Right cardiac atrium (tissue), 5 donors: ENCODE results near the gene FGD5. TPM values are rescaled to one million over a fixed set of nuclear protein-coding genes. Genes with fewer than 3 reads are reported as not detected.

ENCODE experiments used
- ATAC-seq, 2 donors: fragments of 200-7000 bp; cut with Tn5 transposase; one replicate each; pipeline versions ENCODE4 v1.8.0 to v1.9.1; 2020; ENCODE audit warnings: moderate library complexity in 2 of 2, mild to moderate bottlenecking in 1 of 2
- DNase-seq, 3 donors: peaks; one replicate each; pipeline ENCODE4 v3.0.0-alpha.2; 2020
- H3K27ac ChIP-seq: one replicate; pipeline ENCODE4 v1.5.1; 2013; ENCODE audit warnings: mild to moderate bottlenecking, low read length, control low read depth, moderate library complexity
- H3K27me3 ChIP-seq: one replicate; pipeline ENCODE4 v1.6.1; 2013; ENCODE audit not compliant: control insufficient read depth, insufficient read depth
- H3K4me1 ChIP-seq: one replicate; pipeline ENCODE4 v1.6.1; 2013; ENCODE audit warnings: low read length; ENCODE audit not compliant: control insufficient read depth, insufficient read depth
- H3K4me3 ChIP-seq: one replicate; pipeline ENCODE4 v1.5.1; 2013; ENCODE audit warnings: low read length, control low read depth
- H3K9me3 ChIP-seq: one replicate; pipeline ENCODE4 v1.6.1; 2013; ENCODE audit warnings: low read length; ENCODE audit not compliant: control insufficient read depth
- WGBS: extraction: QIAGEN DNeasy Blood & Tissue Kit; methylation state at CpG from one replicate; pipeline ENCODE4 v1.1.7; 2013; 5-methylcytosine and 5-hydroxymethylcytosine counted together
- intact Hi-C, 4 donors: fragments of 100-400 bp; cut with DNase I; formaldehyde crosslinking; loops; one replicate each; pipeline versions ENCODE4 v1.11.0 to v1.14.0; 2022 to 2023
- polyA plus RNA-seq: library from polyadenylated mRNA; stranded (reverse); fragments of 200-250 nt; gene quantifications from one replicate; pipeline ENCODE4 v1.2.3, GENCODE V29; 2013
- total RNA-seq, 4 donors: library from RNA; stranded (reverse); fragmentation: NEBNext Ultra II Directional; extraction: Animal tissue kit (Norgen Biotek cat#: 25700); gene quantifications; one replicate each; pipeline ENCODE4 v1.2.1, GENCODE V29; 2021
- donor health status: healthy with polysubstance abuse.
- donor health status: DM: no; HTN: yes; CAD: no.
- donor health status: DM: no; HTN: no; CAD: no.
- donor health status: DM: no; HTN: yes; CAD: no; lungs with severe emphysema.
- donor health status: DM: yes; HTN: yes; CAD: no.

Gene FGD5
- total and polyA plus RNA-seq, 5 donors: 8.6 to 30.5 (median 21.2) TPM

DNA sequence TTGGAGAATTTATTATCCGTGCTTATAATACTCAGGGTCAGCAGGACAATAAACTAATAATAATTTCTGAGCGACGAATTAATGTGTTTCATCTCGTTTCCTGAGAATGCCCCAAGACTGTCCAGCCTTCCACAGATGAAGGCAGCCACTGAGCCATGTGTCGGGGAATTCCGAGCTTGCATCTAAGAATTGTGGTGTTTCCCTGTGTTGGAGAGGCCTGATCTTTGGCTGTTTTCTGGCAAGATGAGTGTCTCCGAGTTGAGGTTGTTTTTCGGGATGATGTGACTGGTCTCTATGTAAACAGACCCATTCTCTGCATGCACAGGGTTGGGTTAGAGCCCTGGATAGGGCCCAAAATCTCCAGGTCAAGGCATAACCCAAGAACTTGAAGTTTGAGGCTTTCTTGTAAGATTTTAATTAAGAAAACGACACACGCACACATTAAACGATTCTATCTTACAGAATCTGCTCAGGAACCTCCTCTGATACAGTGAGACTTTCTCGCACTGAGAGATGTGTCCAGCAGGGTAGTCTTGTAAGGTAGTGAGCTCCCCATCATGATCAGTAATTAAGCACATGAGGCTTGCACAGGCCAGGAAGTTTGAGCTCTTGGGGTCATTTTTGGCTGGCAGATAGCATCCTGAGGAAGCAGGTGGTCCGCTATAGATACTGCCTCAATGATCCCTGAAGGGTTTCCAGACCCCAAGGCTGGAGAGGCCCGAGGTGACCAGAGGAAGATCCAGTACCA, 14.4 kb downstream of the FGD5 start:
- Histone ChIP-seq H3K4me1 (peaks cover 12% of the 10 kb centered on the region), H3K27me3 (no peaks in the 10 kb centered on the region), H3K4me3 (no peak overlapping the region), H3K9me3 (no peaks in the 10 kb centered on the region), H3K27ac (no peak overlapping the region)
- ATAC-seq: no peak
- intact Hi-C loops: no loop called here
- DNase-seq: no peak
- 61% methylated on average over 14 of the region's 14 CpGs for WGBS

DNA sequence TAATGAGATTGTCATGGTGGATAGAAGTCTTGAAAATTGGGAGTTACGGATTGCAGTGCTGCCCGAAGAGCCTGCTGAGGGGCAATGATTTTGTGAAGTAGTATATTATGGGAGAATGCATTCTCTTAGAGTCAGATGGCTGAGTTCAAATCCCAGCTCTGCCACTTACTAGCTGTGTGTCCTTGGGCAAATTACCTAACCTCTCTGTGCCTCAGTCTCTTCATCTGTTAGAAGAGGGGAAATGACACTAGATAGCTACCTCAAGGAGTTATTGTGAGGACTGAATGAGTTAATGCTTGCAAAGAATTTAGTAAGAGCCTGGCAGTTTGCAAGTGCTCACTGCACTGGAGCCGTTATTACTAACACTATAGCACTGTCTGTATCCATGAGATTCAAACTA, 15.4 kb downstream of the FGD5 start:
- peaks cover 17% of the 10 kb centered on the region for H3K4me1 ChIP-seq
- DNase-seq (no peak), ATAC-seq (no peak)
- H3K9me3 ChIP-seq: no peaks in the 10 kb centered on the region
- intact Hi-C loops: no loop called here
- H3K27me3 ChIP-seq: no peaks in the 10 kb centered on the region
- 78% methylated on average over 3 of the region's 3 CpGs for WGBS
- H3K27ac ChIP-seq: no peak overlapping the region
- H3K4me3 ChIP-seq: no peak overlapping the region

DNA sequence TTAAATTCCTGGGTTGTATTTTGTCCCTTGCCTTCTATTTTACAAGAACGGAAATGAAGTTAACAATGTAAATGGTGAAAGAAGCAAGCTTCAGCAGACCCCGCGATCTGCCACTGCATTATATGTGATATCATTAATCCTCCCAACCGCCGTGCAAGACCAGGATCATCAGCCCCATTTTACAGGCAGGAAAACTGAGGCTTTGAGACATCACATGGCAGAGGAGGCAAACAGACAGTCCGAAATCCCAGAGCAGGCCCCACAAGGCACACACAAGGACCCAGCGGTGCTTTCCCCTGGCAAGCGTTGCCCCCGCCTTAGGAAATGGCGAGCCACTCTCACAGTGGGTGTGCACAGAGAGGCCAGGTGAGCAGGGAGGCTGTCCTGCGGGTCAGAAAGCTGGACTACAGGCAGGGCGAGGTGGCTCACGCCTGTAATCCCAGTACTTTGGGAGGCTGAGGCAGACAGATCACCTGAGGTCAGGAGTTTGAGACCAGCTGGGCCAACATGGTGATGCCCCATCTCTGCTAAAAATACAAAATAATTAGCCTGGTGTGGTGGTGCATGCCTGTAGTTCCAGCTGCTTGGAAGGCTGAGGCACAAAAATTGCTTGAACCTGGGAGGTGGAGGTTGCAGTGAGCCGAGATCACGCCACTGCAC, 16.2 kb downstream of the FGD5 start:
- DNase-seq: peak in 2 of 3 donors; percentile 31 to 42
- H3K27ac ChIP-seq: no peak overlapping the region
- ATAC-seq: no peak
- 91% methylated on average over 15 of the region's 15 CpGs for WGBS
- H3K4me3 ChIP-seq: no peak overlapping the region
- peaks cover 17% of the 10 kb centered on the region for H3K4me1 ChIP-seq
- intact Hi-C loops: no loop called here
- no peaks in the 10 kb centered on the region for H3K9me3 ChIP-seq
- no peaks in the 10 kb centered on the region for H3K27me3 ChIP-seq

DNA sequence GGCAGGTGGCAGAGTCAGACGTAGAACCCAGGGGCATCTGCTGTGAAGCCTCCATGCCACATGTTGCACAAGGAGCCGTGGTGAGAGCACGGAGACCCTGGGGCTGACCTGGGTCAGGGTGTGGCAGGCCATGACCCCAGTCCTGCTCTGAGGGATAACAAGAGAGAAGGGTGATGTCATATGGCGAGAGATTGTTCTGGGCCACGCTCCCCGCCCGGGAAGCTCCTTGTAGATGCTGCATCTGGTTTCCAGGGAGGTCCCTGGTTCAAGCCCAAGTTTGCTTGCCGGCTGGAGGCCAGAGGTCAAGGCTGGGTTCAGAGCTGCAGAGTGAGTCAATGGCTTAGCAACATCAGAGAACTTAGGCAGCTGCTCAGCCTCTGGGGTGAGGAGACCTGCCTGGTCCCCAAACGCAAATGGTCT, 17.3 kb downstream of the FGD5 start:
- DNase-seq (peak; percentile 88 to 93 (median 91)), ATAC-seq (peak; percentile 85 to 96)
- intact Hi-C loops: no loop called here
- 51% methylated on average over 9 of the region's 9 CpGs for WGBS
- Histone ChIP-seq H3K27me3 (no peaks in the 10 kb centered on the region), H3K27ac (peak overlapping the region; percentile 31), H3K4me1 (peaks cover 17% of the 10 kb centered on the region), H3K4me3 (no peak overlapping the region), H3K9me3 (no peaks in the 10 kb centered on the region)

DNA sequence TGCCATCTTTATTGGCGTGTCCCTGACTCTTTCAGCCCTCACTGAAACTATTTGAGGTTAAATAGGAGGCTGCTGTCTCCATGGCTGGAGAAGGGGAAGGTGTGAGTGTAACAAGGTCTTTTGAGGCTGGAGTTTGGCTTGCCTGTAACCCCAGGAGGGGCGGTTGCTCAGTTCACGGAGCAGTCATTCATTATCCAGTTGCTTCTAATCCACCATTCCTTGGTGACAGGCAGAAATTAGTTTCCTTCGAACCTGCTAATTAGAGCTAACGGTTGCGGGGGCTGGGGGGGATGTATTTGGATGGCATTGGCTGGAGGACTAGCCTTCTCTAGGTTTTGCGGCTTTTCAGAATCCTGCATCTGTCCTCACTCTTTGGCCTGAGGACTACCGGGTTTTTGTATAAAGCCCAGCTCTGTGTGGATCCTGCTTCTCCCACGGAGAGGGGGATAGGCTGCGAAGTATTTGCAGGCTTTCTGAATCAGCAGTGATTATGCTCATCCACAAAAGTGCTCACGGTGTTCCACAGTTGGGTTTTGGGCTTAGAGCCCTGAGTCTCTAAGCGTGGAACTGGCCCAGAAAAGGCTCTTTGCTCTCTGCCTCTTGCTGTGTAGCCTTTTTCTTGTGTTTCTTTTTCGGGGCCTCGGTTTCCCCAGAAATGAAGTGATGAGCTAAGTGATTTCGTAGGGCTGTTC, 18.6 kb downstream of the FGD5 start:
- Histone ChIP-seq H3K4me3 (no peak overlapping the region), H3K27ac (peak overlapping the region; percentile 58), H3K9me3 (no peaks in the 10 kb centered on the region), H3K4me1 (peaks cover 19% of the 10 kb centered on the region), H3K27me3 (no peaks in the 10 kb centered on the region)
- ATAC-seq (peak in 1 of 2 donors; percentile 7), DNase-seq (peak in 1 of 3 donors; percentile 19)
- WGBS: 52% methylated on average over 15 of the region's 15 CpGs
- intact Hi-C loops: no loop called here

DNA sequence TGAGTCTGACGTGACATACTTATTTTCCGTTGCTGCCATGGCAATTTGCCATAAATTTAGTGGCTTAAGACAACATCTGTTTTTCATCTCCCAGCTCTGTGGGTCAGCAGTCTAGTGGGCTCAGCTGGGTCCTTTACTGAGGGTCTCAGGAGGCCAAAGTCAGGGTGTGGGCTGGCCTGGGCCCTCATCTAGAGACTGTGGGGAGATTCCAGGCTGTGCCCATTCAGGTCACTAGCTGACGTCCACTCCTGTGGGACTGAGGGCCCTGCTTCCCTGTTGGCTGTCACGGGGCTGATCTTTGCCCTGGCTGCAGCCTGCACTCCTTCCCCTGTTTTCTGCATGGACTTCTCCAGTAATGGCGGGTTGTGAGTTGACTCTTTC, 19.1 kb downstream of the FGD5 start:
- intact Hi-C loops: no loop called here
- DNase-seq (peak; percentile 56 to 80 (median 64)), ATAC-seq (peak; percentile 33 to 46)
- 30% methylated on average over 5 of the region's 5 CpGs for WGBS
- Histone ChIP-seq H3K27me3 (no peaks in the 10 kb centered on the region), H3K4me1 (peaks cover 19% of the 10 kb centered on the region), H3K4me3 (no peak overlapping the region), H3K9me3 (no peaks in the 10 kb centered on the region), H3K27ac (peak overlapping the region; percentile 58)

DNA sequence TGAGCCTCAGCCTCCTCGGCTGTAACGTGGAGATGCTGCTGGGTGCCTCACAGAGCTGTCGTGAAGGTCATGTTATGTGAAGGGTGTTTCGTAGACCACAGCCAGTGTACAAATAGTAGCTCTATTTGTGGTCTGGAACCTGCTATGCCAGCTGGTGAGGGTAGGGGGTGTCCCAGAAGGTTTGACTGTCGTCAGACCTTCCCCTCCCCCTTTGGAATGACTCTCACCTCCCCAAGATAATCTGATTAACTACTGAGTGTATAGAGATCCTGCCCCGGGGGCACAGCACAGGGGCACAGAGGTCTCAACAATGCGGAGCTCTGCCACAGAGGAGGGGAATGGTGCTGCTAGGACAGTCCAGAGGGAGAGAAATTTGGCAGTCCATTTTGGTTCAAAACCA, 20.5 kb downstream of the FGD5 start:
- Histone ChIP-seq H3K27ac (peak overlapping the region; percentile 19), H3K4me3 (no peak overlapping the region), H3K4me1 (peaks cover 19% of the 10 kb centered on the region), H3K27me3 (no peaks in the 10 kb centered on the region), H3K9me3 (no peaks in the 10 kb centered on the region)
- WGBS: 59% methylated on average over 7 of the region's 7 CpGs
- ATAC-seq: no peak
- no peak for DNase-seq
- intact Hi-C loops: no loop called here

DNA sequence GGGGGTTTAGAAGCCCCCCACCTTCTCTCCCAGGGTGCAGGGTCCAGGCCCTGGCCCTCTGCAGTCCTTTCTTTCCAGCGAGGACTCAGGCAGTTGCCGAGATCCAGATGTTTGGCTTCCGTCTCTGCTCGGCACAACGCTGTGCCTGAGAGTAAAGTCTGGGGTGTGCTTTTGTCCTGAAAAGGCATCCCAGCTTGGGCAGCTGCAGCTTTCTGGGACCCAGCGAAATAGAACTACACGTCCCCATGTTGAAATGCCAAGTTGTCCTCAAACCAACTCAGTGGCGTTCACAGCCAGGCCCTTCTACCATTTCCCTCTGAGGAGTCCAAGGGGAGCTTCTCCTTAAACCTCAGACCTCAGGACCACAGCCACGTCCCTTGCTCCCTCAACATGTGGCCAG, 23.1 kb downstream of the FGD5 start:
- H3K9me3 ChIP-seq: no peaks in the 10 kb centered on the region
- WGBS: 51% methylated on average over 9 of the region's 9 CpGs

DNA sequence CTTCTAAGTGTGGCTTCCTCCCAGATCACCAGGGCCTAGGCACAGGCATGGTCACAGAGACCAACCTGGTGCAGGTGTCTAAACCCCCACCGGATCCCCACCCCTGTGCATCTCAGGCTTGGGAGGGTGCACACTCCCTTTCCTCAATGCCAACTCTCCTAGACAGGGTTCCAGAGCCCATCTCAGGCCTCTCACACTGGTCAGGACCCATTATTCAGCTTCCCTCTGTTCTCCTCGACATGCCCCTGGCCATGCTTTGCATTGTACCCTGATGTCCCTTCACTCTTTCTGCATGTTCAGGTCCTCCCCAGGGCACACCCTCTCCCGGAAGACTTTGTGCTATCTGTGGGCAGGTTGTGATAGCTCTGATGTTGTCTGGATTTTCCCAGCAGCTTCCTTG, 23.5 kb downstream of the FGD5 start:
- DNase-seq (no peak), ATAC-seq (no peak)
- H3K27ac ChIP-seq: no peak overlapping the region
- H3K27me3 ChIP-seq: no peaks in the 10 kb centered on the region
- H3K4me1 ChIP-seq: peaks cover 11% of the 10 kb centered on the region
- whole genome bisulfite sequencing: 80% methylated on average over 3 of the region's 3 CpGs
- no peak overlapping the region for H3K4me3 ChIP-seq
- intact Hi-C loops: no loop called here
- H3K9me3 ChIP-seq: no peaks in the 10 kb centered on the region

More for the DNA sequence above, 23.1 kb downstream of the FGD5 start:
- Histone ChIP-seq H3K27ac (no peak overlapping the region), H3K27me3 (no peaks in the 10 kb centered on the region), H3K4me3 (no peak overlapping the region), H3K4me1 (peaks cover 12% of the 10 kb centered on the region)
- peak in 1 of 2 donors; percentile 46 for ATAC-seq
- intact Hi-C loops: no loop called here
- DNase-seq: peak in 1 of 3 donors; percentile 69

DNA sequence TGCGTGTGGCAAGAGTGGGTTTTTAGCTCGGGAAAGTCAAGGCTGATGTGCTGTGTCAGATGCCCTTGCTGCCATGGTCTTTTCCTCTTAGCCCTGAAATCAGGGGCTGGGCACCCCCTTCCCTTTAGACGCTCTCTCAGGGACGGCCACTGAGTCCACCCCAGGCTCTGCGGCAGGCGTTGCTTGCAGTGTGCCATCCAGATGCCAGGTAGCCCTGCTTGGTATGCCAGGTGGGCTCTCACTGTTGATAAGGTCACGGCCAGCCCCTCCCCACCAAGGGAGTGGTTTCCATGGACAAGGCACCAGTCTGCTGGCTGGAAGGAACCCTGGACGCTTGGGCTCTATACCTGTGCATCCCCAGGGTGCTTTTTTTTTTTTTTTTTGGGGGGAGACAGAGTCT, 24.6 kb downstream of the FGD5 start:
- DNase-seq: no peak

More for the DNA sequence above, 24.6 kb downstream of the FGD5 start:
- no peak overlapping the region for H3K4me3 ChIP-seq
- 88% methylated on average over 8 of the region's 8 CpGs for WGBS
- no peaks in the 10 kb centered on the region for H3K27me3 ChIP-seq
- H3K4me1 ChIP-seq: peaks cover 11% of the 10 kb centered on the region
- no peak for ATAC-seq
- intact Hi-C loops: no loop called here
- no peaks in the 10 kb centered on the region for H3K9me3 ChIP-seq
- no peak overlapping the region for H3K27ac ChIP-seq
